NCI-H446 (cell line): ENCODE measurements around the gene ASIC4.

Source experiments
- DNase-seq, 2 experiments: peaks; one replicate each; lab custom pipeline; 2025; lab: John Stamatoyannopoulos, UW

The ASIC4 gene

GRCh38 chr2:219551441-219552381, 37.4 kb downstream of the ASIC4 start:
- no peak for DNase-seq

GRCh38 chr2:219552382-219553167, 38.3 kb downstream of the ASIC4 start:
- DNase-seq, result peak in 1 of 2 experiments; percentile 80

GRCh38 chr2:219553168-219553417, 38.8 kb downstream of the ASIC4 start:
- no peak for DNase-seq

- no peak for DNase-seq
These were observed 39.2 kb downstream of the ASIC4 start for GRCh38 chr2:219553463-219553963.

GRCh38 chr2:219554350-219554749, 40.1 kb downstream of the ASIC4 start:
- DNase-seq, result no peak

GRCh38 chr2:219555956-219556355, 41.7 kb downstream of the ASIC4 start:
- DNase-seq, result no peak

GRCh38 chr2:219556413-219556812, 42.1 kb downstream of the ASIC4 start:
- no peak for DNase-seq

GRCh38 chr2:219557320-219557719, 43.0 kb downstream of the ASIC4 start:
- DNase-seq, result no peak

- no peak for DNase-seq
These were observed 43.8 kb downstream of the ASIC4 start for GRCh38 chr2:219557791-219558785.

- DNase-seq, result no peak
These were observed 45.1 kb downstream of the ASIC4 start for GRCh38 chr2:219559156-219559915.

GRCh38 chr2:219560037-219560892, 46.0 kb downstream of the ASIC4 start:
- DNase-seq, result no peak

- DNase-seq, result no peak
These were observed 46.6 kb downstream of the ASIC4 start for GRCh38 chr2:219560893-219561178.

GRCh38 chr2:219561179-219562048, 47.1 kb downstream of the ASIC4 start:
- DNase-seq, result no peak

GRCh38 chr2:219562049-219563020, 48.1 kb downstream of the ASIC4 start:
- DNase-seq, result no peak

GRCh38 chr2:219563271-219563928, 49.1 kb downstream of the ASIC4 start:
- no peak for DNase-seq

GRCh38 chr2:219565130-219566080, 51.1 kb downstream of the ASIC4 start:
- DNase-seq, result no peak
